Ishikawa (cell line): ENCODE data around the gene COL24A1.

Experiments
- CEBPB ChIP-seq: IDR thresholded peaks from 2 replicates; pipeline ENCODE4 v1.6.1; 2012
- CREB1 ChIP-seq: IDR thresholded peaks from 2 replicates; pipeline ENCODE4 v1.6.1; 2012; ENCODE audit warnings: low read depth
- EGR1 ChIP-seq: IDR thresholded peaks from 2 replicates; pipeline ENCODE4 v1.6.1; 2012
- EP300 ChIP-seq: IDR thresholded peaks from 2 replicates; pipeline ENCODE4 v1.6.1; 2012; ENCODE audit warnings: borderline replicate concordance
- FOXM1 ChIP-seq: IDR thresholded peaks from 2 replicates; pipeline ENCODE4 v1.6.1; 2012; ENCODE audit warnings: low read depth, borderline replicate concordance
- NFIC ChIP-seq: IDR thresholded peaks from 2 replicates; pipeline ENCODE4 v1.6.1; 2012
- RAD21 ChIP-seq: IDR thresholded peaks from 2 replicates; pipeline ENCODE4 v1.6.1; 2012; ENCODE audit warnings: low read depth
- REST ChIP-seq: IDR thresholded peaks from 2 replicates; pipeline ENCODE4 v1.6.1; 2012; ENCODE audit warnings: low read depth, mild to moderate bottlenecking
- TAF1 ChIP-seq: IDR thresholded peaks from 2 replicates; pipeline ENCODE4 v1.6.1; 2012; ENCODE audit warnings: low read depth, mild to moderate bottlenecking
- TCF12 ChIP-seq: IDR thresholded peaks from 2 replicates; pipeline ENCODE4 v1.6.1; 2012; ENCODE audit warnings: low read depth
- TEAD4 ChIP-seq: IDR thresholded peaks from 2 replicates; pipeline ENCODE4 v1.6.1; 2012
- USF1 ChIP-seq: IDR thresholded peaks from 2 replicates; pipeline ENCODE4 v1.6.1; 2012
- YY1 ChIP-seq: IDR thresholded peaks from 2 replicates; pipeline ENCODE4 v1.6.1; 2012; ENCODE audit warnings: low read depth
- ZBTB7A ChIP-seq: IDR thresholded peaks from 2 replicates; pipeline ENCODE4 v1.6.1; 2012; ENCODE audit warnings: low read depth
- TF ChIP-seq, protein P1 (sequence below): IDR thresholded peaks from 2 replicates; pipeline ENCODE4 v1.6.1; 2012

Gene COL24A1

GRCh38 chr1:86030180-86030579 lies 126.4 kb downstream of the COL24A1 start:
- TF ChIP-seq, protein P1, sequence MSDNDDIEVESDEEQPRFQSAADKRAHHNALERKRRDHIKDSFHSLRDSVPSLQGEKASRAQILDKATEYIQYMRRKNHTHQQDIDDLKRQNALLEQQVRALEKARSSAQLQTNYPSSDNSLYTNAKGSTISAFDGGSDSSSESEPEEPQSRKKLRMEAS: no peak
- no peak for TF ChIP-seq ZBTB7A
- TF ChIP-seq CEBPB: no peak
- TF ChIP-seq TCF12: no peak
- no peak for TF ChIP-seq TAF1
- no peak for TF ChIP-seq REST
- no peak for TF ChIP-seq FOXM1
- TF ChIP-seq TEAD4: no peak
- TF ChIP-seq RAD21: no peak
- TF ChIP-seq EGR1: no peak
- no peak for TF ChIP-seq NFIC
- TF ChIP-seq USF1: no peak
- no peak for TF ChIP-seq YY1
- no peak for TF ChIP-seq EP300
- TF ChIP-seq CREB1: no peak

- TF ChIP-seq FOXM1: no peak
- TF ChIP-seq RAD21: peak; percentile 60
Measured at GRCh38 chr1:86018283-86018923, 138.2 kb downstream of the COL24A1 start.

- TF ChIP-seq REST: no peak
- TF ChIP-seq, protein P1: no peak
- TF ChIP-seq EP300: no peak
- TF ChIP-seq TEAD4: no peak
- no peak for TF ChIP-seq CEBPB
Measured at GRCh38 chr1:86016076-86016759, 140.4 kb downstream of the COL24A1 start.

DNA sequence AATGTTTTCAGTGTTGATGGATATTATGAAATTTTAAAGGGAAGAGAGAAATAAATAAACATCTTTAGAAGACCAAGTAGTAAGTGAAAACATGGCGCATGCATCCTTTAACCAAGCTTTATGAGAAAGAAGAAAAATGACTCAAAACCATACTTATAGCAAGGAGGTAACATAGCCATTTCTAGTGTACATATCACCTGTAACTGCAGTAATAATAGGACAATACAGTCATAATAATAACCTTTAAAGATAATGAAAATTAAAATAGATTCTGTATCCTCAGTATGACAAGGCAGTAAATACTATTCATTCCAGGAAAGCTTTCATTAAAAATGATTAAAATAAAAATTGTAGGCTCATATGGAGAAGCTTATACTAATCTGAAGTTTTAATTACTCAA lies 141.2 kb downstream of the COL24A1 start:
- TF ChIP-seq CEBPB (no peak), YY1 (no peak), TAF1 (no peak), EGR1 (no peak), EP300 (no peak), ZBTB7A (no peak), TCF12 (no peak), NFIC (no peak), REST (no peak), RAD21 (no peak), FOXM1 (no peak), CREB1 (no peak)

GRCh38 chr1:86000601-86001000 lies 156.0 kb downstream of the COL24A1 start:
- TF ChIP-seq NFIC (no peak), CEBPB (no peak), EGR1 (no peak), TAF1 (no peak), RAD21 (no peak), TCF12 (no peak), REST (no peak), ZBTB7A (no peak), CREB1 (no peak), FOXM1 (no peak), EP300 (no peak), YY1 (no peak), USF1 (no peak), TEAD4 (no peak)
- TF ChIP-seq, protein P1: no peak
